Measurements from ENCODE around the gene ZNF784.

The ZNF784 gene

DNA sequence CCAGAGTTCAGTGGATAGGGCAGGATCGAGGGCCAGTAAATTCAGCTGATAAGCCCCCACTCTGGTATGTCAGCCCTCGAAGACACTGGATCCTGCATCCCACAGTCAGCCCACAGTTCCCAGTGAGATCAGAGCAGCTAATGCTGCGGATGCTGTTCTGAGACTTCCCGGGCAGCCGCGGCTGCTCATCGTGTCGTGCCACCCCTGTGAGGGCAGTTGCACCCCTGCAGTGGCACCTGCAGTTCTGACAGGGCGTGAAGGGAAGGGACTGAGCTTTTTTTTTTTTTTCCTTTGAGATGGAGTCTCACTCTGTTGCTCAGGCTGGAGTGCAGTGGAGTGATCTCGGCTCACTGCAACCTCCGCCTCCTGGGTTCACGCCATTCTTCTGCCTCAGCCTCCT, 43.1 kb upstream of the ZNF784 start:
- no peak overlapping the region for H3K27ac ChIP-seq (ENCODE audit: low read depth, low read length, severe bottlenecking)
- no peak overlapping the region for H3K4me3 ChIP-seq (ENCODE audit: extremely low read depth, insufficient read depth, low read length, poor library complexity, severe bottlenecking)
- 89 to 95% methylated on average over 8 to 12 of the region's 12 CpGs for WGBS, 2 experiments (ENCODE audit: insufficient coverage in 2 of 2)
- no peaks in the 10 kb centered on the region for H3K9me3 ChIP-seq (ENCODE audit: control insufficient read depth, low read length)
- no peaks in the 10 kb centered on the region for H3K4me1 ChIP-seq (ENCODE audit: control insufficient read depth, insufficient read depth, low read length, poor library complexity, severe bottlenecking)
- peaks cover 88% of the 10 kb centered on the region for H3K36me3 ChIP-seq (ENCODE audit: control insufficient read depth, insufficient read depth, low read length)

GRCh38 chr19:55667006-55667381, 42.6 kb upstream of the ZNF784 start:
- Histone ChIP-seq H3K36me3 (ENCODE audit: control insufficient read depth, insufficient read depth, low read length) (peaks cover 90% of the 10 kb centered on the region), H3K4me3 (ENCODE audit: extremely low read depth, insufficient read depth, low read length, poor library complexity, severe bottlenecking) (no peak overlapping the region), H3K9me3 (ENCODE audit: control insufficient read depth, low read length) (no peaks in the 10 kb centered on the region), H3K4me1 (ENCODE audit: control insufficient read depth, insufficient read depth, low read length, poor library complexity, severe bottlenecking) (no peaks in the 10 kb centered on the region), H3K27ac (ENCODE audit: low read depth, low read length, severe bottlenecking) (no peak overlapping the region)
- WGBS, 2 experiments (ENCODE audit: insufficient coverage in 2 of 2) = 100% methylated on average over 2 of the region's 4 CpGs

GRCh38 chr19:55666343-55667005, 42.1 kb upstream of the ZNF784 start:
- Histone ChIP-seq H3K4me3 (ENCODE audit: extremely low read depth, insufficient read depth, low read length, poor library complexity, severe bottlenecking) (no peak overlapping the region), H3K36me3 (ENCODE audit: control insufficient read depth, insufficient read depth, low read length) (peaks cover 90% of the 10 kb centered on the region)
- 95 to 97% methylated on average over 12 of the region's 12 CpGs for WGBS, 2 experiments (ENCODE audit: insufficient coverage in 2 of 2)

GRCh38 chr19:55663846-55664536, 39.6 kb upstream of the ZNF784 start:
- Histone ChIP-seq H3K9me3 (ENCODE audit: control insufficient read depth, low read length) (no peaks in the 10 kb centered on the region), H3K4me1 (ENCODE audit: control insufficient read depth, insufficient read depth, low read length, poor library complexity, severe bottlenecking) (peaks cover 13% of the 10 kb centered on the region), H3K36me3 (ENCODE audit: control insufficient read depth, insufficient read depth, low read length) (peaks cover 94% of the 10 kb centered on the region), H3K4me3 (ENCODE audit: extremely low read depth, insufficient read depth, low read length, poor library complexity, severe bottlenecking) (no peak overlapping the region), H3K27ac (ENCODE audit: low read depth, low read length, severe bottlenecking) (no peak overlapping the region)
- 92 to 95% methylated on average over 20 of the region's 20 CpGs for WGBS, 2 experiments (ENCODE audit: insufficient coverage in 2 of 2)

More at GRCh38 chr19:55666343-55667005, 42.1 kb upstream of the ZNF784 start:
- no peak overlapping the region for H3K27ac ChIP-seq (ENCODE audit: low read depth, low read length, severe bottlenecking)
- H3K4me1 ChIP-seq (ENCODE audit: control insufficient read depth, insufficient read depth, low read length, poor library complexity, severe bottlenecking) = no peaks in the 10 kb centered on the region
- H3K9me3 ChIP-seq (ENCODE audit: control insufficient read depth, low read length) = no peaks in the 10 kb centered on the region

DNA sequence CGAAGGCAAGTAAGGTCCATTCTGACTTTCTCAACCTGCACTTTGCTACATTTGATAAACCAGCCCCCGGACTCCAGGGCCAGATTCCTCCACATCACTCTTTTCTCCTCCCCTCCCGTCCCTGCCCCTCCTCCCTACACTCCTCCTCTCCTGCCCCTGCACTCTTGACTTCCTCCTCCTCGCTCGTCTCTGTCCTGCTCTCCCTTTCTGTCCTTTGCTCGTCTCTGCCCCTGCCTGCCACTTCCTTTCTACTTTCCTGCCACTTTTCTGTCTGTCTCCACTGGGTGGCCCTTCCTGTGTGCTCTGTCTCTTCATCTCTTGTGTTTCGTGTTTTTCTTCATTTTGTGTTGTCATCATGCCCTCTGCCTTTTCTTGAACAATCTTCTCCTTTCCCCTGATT, 37.5 kb upstream of the ZNF784 start:
- H3K36me3 ChIP-seq (ENCODE audit: control insufficient read depth, insufficient read depth, low read length) = peaks cover 87% of the 10 kb centered on the region
- H3K4me3 ChIP-seq (ENCODE audit: extremely low read depth, insufficient read depth, low read length, poor library complexity, severe bottlenecking) = no peak overlapping the region
- H3K4me1 ChIP-seq (ENCODE audit: control insufficient read depth, insufficient read depth, low read length, poor library complexity, severe bottlenecking) = peaks cover 32% of the 10 kb centered on the region
- 88 to 90% methylated on average over 6 to 7 of the region's 7 CpGs for WGBS, 2 experiments (ENCODE audit: insufficient coverage in 2 of 2)
- no peak overlapping the region for H3K27ac ChIP-seq (ENCODE audit: low read depth, low read length, severe bottlenecking)
- H3K9me3 ChIP-seq (ENCODE audit: control insufficient read depth, low read length) = no peaks in the 10 kb centered on the region

DNA sequence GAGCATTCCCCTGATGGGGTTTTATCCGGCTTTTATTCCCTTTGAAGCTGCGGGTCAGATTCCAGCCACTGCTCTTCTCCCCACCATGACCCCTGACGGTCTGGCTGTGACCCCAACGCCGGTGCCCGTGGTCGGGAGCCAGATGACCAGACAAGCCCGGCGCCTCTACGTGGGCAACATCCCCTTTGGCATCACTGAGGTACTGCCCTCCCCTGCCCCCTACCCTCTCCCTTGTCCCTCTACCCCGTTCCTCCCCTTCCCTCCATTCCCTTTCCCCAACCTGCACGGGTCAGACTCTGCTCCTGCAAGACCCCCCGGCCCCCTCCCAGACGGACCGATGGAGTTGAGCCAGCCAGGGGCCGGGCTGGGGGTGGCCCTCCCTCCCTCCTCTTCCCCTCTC, 36.6 kb upstream of the ZNF784 start:
- no peak overlapping the region for H3K4me3 ChIP-seq (ENCODE audit: extremely low read depth, insufficient read depth, low read length, poor library complexity, severe bottlenecking)
- H3K27ac ChIP-seq (ENCODE audit: low read depth, low read length, severe bottlenecking) = no peak overlapping the region
- peaks cover 37% of the 10 kb centered on the region for H3K4me1 ChIP-seq (ENCODE audit: control insufficient read depth, insufficient read depth, low read length, poor library complexity, severe bottlenecking)
- H3K36me3 ChIP-seq (ENCODE audit: control insufficient read depth, insufficient read depth, low read length) = peaks cover 86% of the 10 kb centered on the region
- WGBS, 2 experiments (ENCODE audit: insufficient coverage in 2 of 2) = 94 to 95% methylated on average over 12 of the region's 16 CpGs
- no peaks in the 10 kb centered on the region for H3K9me3 ChIP-seq (ENCODE audit: control insufficient read depth, low read length)

DNA sequence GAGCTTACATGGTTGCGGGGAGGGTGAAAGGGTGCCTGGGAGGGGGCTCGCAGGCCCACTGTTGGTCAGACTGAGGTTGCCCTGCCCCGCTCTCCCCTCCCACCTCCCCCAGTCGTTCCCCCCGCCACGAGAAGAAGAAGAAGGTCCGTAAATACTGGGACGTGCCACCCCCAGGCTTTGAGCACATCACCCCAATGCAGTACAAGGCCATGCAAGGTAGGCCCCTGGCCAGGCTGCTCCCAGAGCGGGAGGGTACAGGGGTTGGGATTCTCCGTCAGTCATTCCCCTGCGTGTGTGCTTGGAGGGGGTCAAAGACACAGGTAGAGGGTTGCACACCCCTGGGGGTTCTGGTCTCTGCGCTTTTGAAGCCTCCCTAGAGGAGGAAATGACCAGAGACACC, 36.0 kb upstream of the ZNF784 start:
- H3K4me3 ChIP-seq (ENCODE audit: extremely low read depth, insufficient read depth, low read length, poor library complexity, severe bottlenecking) = no peak overlapping the region
- 92 to 97% methylated on average over 4 to 6 of the region's 12 CpGs for WGBS, 2 experiments (ENCODE audit: insufficient coverage in 2 of 2)
- no peaks in the 10 kb centered on the region for H3K9me3 ChIP-seq (ENCODE audit: control insufficient read depth, low read length)
- peaks cover 37% of the 10 kb centered on the region for H3K4me1 ChIP-seq (ENCODE audit: control insufficient read depth, insufficient read depth, low read length, poor library complexity, severe bottlenecking)
- H3K36me3 ChIP-seq (ENCODE audit: control insufficient read depth, insufficient read depth, low read length) = peaks cover 85% of the 10 kb centered on the region
- H3K27ac ChIP-seq (ENCODE audit: low read depth, low read length, severe bottlenecking) = no peak overlapping the region

DNA sequence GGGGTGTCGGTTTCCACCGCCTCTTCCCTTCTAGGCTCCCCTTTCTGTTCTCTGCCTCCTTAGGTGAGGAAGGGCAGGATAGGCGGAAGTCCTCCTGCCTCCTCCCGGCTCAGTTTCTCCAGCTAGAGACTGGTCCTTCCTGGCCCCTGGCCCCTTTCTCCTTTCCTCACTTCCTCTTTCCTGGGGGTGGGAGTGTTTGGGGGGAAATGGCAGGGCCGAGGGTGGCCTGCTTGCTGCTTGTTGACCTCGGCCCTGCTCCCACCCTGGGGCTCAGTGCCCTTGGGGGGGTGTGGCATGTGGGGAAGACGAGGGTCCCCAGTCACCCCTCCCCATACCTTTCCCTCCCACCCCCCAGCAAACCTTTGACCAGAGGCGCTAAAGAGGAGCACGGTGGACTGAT, 35.5 kb upstream of the ZNF784 start:
- Histone ChIP-seq H3K9me3 (ENCODE audit: control insufficient read depth, low read length) (no peaks in the 10 kb centered on the region), H3K36me3 (ENCODE audit: control insufficient read depth, insufficient read depth, low read length) (peaks cover 82% of the 10 kb centered on the region), H3K4me3 (ENCODE audit: extremely low read depth, insufficient read depth, low read length, poor library complexity, severe bottlenecking) (no peak overlapping the region), H3K27ac (ENCODE audit: low read depth, low read length, severe bottlenecking) (no peak overlapping the region), H3K4me1 (ENCODE audit: control insufficient read depth, insufficient read depth, low read length, poor library complexity, severe bottlenecking) (peaks cover 37% of the 10 kb centered on the region)
- WGBS, 2 experiments (ENCODE audit: insufficient coverage in 2 of 2) = 100% methylated on average over 3 of the region's 9 CpGs; no CpG with 5 or more reads in 1 of the 2 experiments

GRCh38 chr19:55658846-55659459, 34.6 kb upstream of the ZNF784 start:
- H3K4me1 ChIP-seq (ENCODE audit: control insufficient read depth, insufficient read depth, low read length, poor library complexity, severe bottlenecking) = peaks cover 37% of the 10 kb centered on the region
- H3K4me3 ChIP-seq (ENCODE audit: extremely low read depth, insufficient read depth, low read length, poor library complexity, severe bottlenecking) = no peak overlapping the region
- 97 to 98% methylated on average over 33 to 34 of the region's 37 CpGs for WGBS, 2 experiments (ENCODE audit: insufficient coverage in 2 of 2)
- no peak overlapping the region for H3K27ac ChIP-seq (ENCODE audit: low read depth, low read length, severe bottlenecking)
- peaks cover 73% of the 10 kb centered on the region for H3K36me3 ChIP-seq (ENCODE audit: control insufficient read depth, insufficient read depth, low read length)
- H3K9me3 ChIP-seq (ENCODE audit: control insufficient read depth, low read length) = no peaks in the 10 kb centered on the region

- Histone ChIP-seq H3K27ac (ENCODE audit: low read depth, low read length, severe bottlenecking) (no peak overlapping the region), H3K36me3 (ENCODE audit: control insufficient read depth, insufficient read depth, low read length) (peaks cover 62% of the 10 kb centered on the region), H3K4me1 (ENCODE audit: control insufficient read depth, insufficient read depth, low read length, poor library complexity, severe bottlenecking) (peaks cover 37% of the 10 kb centered on the region), H3K9me3 (ENCODE audit: control insufficient read depth, low read length) (no peaks in the 10 kb centered on the region), H3K4me3 (ENCODE audit: extremely low read depth, insufficient read depth, low read length, poor library complexity, severe bottlenecking) (peak overlapping the region; percentile 99)
- WGBS, 2 experiments (ENCODE audit: insufficient coverage in 2 of 2) = 80 to 83% methylated on average over 16 to 18 of the region's 18 CpGs
Measured at GRCh38 chr19:55656988-55657747, 32.8 kb upstream of the ZNF784 start.

Data from mesodermal cell (in vitro differentiated cells).